ENCODE data around the gene SEMA4C. TPM values are rescaled to one million over a fixed set of nuclear protein-coding genes. Genes with fewer than 3 reads are reported as not detected.

Gene SEMA4C
- total RNA-seq, 1 donor from 2014 or later, result 39.1 TPM

DNA sequence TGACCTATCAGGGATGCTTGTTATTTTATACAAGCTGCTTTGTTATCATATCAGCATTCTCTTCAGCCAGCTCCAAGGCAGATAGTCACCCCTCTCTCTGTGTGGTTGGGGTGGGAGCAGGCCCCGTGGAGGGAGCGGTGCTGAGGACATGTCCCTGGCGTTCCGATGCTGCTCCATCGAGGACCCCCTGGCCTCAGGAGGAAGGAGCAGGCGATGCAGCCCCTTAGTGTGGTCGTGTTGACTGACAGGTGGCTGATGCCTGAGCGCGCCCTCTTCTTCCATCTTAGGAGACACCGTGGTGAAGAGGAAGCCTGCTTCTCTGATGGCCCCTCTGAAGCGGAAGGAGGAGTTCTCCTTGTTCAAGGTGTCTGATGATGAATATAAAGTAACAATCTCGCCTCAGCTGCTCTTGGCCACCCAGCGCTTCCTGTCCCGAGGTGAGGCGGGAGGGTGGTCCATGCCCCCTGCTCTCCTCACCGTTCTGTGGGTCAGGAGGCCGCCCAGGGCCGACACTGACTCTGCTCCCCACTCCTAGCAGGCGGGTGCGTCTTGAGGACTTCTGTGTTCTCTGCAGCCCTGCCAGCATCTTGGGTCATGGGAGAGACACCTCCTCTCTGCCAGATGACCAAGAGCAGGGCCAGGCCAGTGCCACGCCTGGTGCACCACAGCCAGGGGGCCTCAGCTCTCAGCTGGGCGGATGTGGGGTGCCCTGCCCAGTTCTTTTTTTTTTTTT is 43.2 kb downstream of the SEMA4C start:
- Histone ChIP-seq H3K79me2 (ENCODE audit: low read depth) (peaks cover 31% of the 10 kb centered on the region), H3K27me3 (no peaks in the 10 kb centered on the region), H3K4me2 (no peak overlapping the region), H3K36me3 (no peaks in the 10 kb centered on the region), H3K4me1 (peaks cover under 1% of the 10 kb centered on the region), H3K4me3 (no peak overlapping the region), H3K27ac (no peak overlapping the region), H4K20me1 (ENCODE audit: low read depth) (peaks cover 51% of the 10 kb centered on the region), H3F3A (ENCODE audit: low read depth) (peaks cover 9% of the 10 kb centered on the region), H2AFZ (replicated peaks) (no peak overlapping the region), H3K9ac (no peak overlapping the region), H3K9me3 (ENCODE audit: low read depth) (no peaks in the 10 kb centered on the region)
- Mint-ChIP-seq H3K9me3 (no peaks in the 10 kb centered on the region), H3K27ac (no peak overlapping the region), H3K27me3 (ENCODE audit: insufficient read depth, low read depth) (peaks cover 8% of the 10 kb centered on the region), H3K4me3 (no peak overlapping the region), H3K36me3 (peaks cover 33% of the 10 kb centered on the region), H3K4me1 (peaks cover 4% of the 10 kb centered on the region)
- DNase-seq (ENCODE audit: low spot score), result no peak
- TF ChIP-seq EZH2phosphoT487 (IDR thresholded peaks at IDR 0.05) (no peak), CTCF (IDR thresholded peaks at IDR 0.05) (no peak), EZH2 (IDR thresholded peaks at IDR 0.05) (no peak)

GRCh38 chr2:96825057-96825456 is 44.8 kb downstream of the SEMA4C start:
- peaks cover 5% of the 10 kb centered on the region for H3K27me3 Mint-ChIP-seq (ENCODE audit: insufficient read depth, low read depth)
- H3K27me3 ChIP-seq, result no peaks in the 10 kb centered on the region
- H3K4me3 ChIP-seq, result no peak overlapping the region
- H3K27ac ChIP-seq, result no peak overlapping the region
- peaks cover 17% of the 10 kb centered on the region for H3K4me1 ChIP-seq
- H4K20me1 ChIP-seq (ENCODE audit: low read depth), result peaks cover 56% of the 10 kb centered on the region
- peaks cover 26% of the 10 kb centered on the region for H3K36me3 Mint-ChIP-seq
- DNase-seq (ENCODE audit: low spot score), result no peak
- no peak overlapping the region for H3K9ac ChIP-seq
- no peak overlapping the region for H2AFZ ChIP-seq (replicated peaks)
- H3K4me3 Mint-ChIP-seq, result no peak overlapping the region
- peaks cover 47% of the 10 kb centered on the region for H3K79me2 ChIP-seq (ENCODE audit: low read depth)
- no peak overlapping the region for H3K27ac Mint-ChIP-seq
- no peak for TF ChIP-seq EZH2phosphoT487 (IDR thresholded peaks at IDR 0.05)
- TF ChIP-seq EZH2 (IDR thresholded peaks at IDR 0.05), result no peak
- TF ChIP-seq CTCF (IDR thresholded peaks at IDR 0.05), result no peak
- peaks cover 15% of the 10 kb centered on the region for H3K4me1 Mint-ChIP-seq
- H3K4me2 ChIP-seq, result no peak overlapping the region
- no peaks in the 10 kb centered on the region for H3K9me3 Mint-ChIP-seq
- H3K36me3 ChIP-seq, result no peaks in the 10 kb centered on the region
- no peaks in the 10 kb centered on the region for H3K9me3 ChIP-seq (ENCODE audit: low read depth)
- H3F3A ChIP-seq (ENCODE audit: low read depth), result peaks cover 18% of the 10 kb centered on the region

DNA sequence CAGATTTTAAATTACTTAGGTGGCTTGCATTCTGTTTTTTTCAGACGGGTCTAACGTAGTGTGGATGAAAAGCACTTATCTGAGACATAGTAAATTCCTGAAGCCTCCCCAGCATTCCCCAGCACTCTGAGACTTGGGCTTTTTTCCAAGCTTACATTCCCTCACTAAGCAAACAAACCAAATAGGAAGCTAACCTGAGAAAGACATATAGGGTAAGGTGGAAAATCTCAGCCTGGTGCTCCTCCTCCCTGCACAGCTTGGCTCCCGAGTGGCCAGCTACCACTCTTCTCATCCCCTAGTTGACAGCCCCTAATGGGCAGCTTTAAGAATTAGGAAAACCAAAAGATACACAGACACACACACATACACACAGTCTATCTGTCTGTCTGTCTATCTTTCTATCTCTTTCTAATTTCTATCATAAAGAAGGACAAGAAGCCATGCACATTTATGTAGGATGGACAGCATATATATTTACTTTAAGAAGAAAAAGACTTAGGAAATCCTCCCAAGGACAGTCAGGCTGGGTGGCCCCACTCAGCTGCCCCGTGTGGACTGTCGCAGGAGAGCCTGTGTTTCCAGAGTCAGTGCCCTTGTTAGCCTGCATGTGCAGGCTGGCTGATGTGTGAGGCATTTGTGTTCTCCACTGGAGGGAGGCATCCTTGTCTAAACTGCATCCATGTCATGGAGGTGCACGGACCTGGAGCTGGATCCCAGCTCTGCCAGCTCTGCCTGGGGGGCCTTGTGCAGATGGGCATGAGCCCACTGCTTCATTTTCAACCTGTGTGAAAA is 45.6 kb downstream of the SEMA4C start:
- Histone ChIP-seq H3K79me2 (ENCODE audit: low read depth) (peaks cover 55% of the 10 kb centered on the region), H3F3A (ENCODE audit: low read depth) (peaks cover 19% of the 10 kb centered on the region), H3K27ac (no peak overlapping the region), H3K9me3 (ENCODE audit: low read depth) (no peaks in the 10 kb centered on the region), H3K4me2 (no peak overlapping the region), H4K20me1 (ENCODE audit: low read depth) (peaks cover 63% of the 10 kb centered on the region), H3K4me3 (no peak overlapping the region), H2AFZ (replicated peaks) (no peak overlapping the region), H3K4me1 (peaks cover 25% of the 10 kb centered on the region), H3K27me3 (no peaks in the 10 kb centered on the region), H3K9ac (no peak overlapping the region), H3K36me3 (no peaks in the 10 kb centered on the region)
- peaks cover 23% of the 10 kb centered on the region for H3K4me1 Mint-ChIP-seq
- H3K27me3 Mint-ChIP-seq (ENCODE audit: insufficient read depth, low read depth), result peaks cover 8% of the 10 kb centered on the region
- no peak overlapping the region for H3K27ac Mint-ChIP-seq
- no peaks in the 10 kb centered on the region for H3K9me3 Mint-ChIP-seq
- H3K4me3 Mint-ChIP-seq, result no peak overlapping the region
- TF ChIP-seq EZH2 (IDR thresholded peaks at IDR 0.05), result no peak
- TF ChIP-seq EZH2phosphoT487 (IDR thresholded peaks at IDR 0.05), result no peak
- TF ChIP-seq CTCF (IDR thresholded peaks at IDR 0.05), result no peak
- H3K36me3 Mint-ChIP-seq, result peaks cover 27% of the 10 kb centered on the region
- no peak for DNase-seq (ENCODE audit: low spot score)

All from neural progenitor cell (in vitro differentiated cells).